GM18526 (cell line): Measurements from ENCODE around the gene SEMA5A.

Experiments used
- POLR2A ChIP-seq: IDR thresholded peaks from 3 replicates; pipeline ENCODE4 v1.6.1; 2011; ENCODE audit not compliant: insufficient read length; ENCODE audit errors: extremely low read depth

The SEMA5A gene

DNA sequence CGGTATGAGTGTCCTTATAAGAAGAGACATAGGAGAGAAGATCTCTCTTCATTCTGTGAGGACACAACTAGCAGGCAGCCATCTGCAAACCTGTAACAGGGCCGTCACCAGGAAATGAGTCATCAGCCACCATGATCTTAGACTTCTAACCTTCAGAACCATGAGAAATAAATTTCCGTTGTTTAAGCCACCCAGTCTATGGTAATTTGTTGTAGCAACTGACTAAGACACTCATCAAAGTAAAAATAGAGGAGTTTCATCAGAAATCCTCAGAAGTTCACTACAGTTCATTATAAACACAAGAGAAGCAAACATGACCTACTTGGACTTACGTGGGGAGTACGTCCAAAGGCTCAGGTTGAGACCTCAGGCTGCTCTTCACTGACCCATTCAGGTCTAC, 357.7 kb downstream of the SEMA5A start:
- no peak for TF ChIP-seq POLR2A

GRCh38 chr5:9187614-9188013, 358.3 kb downstream of the SEMA5A start:
- no peak for TF ChIP-seq POLR2A

DNA sequence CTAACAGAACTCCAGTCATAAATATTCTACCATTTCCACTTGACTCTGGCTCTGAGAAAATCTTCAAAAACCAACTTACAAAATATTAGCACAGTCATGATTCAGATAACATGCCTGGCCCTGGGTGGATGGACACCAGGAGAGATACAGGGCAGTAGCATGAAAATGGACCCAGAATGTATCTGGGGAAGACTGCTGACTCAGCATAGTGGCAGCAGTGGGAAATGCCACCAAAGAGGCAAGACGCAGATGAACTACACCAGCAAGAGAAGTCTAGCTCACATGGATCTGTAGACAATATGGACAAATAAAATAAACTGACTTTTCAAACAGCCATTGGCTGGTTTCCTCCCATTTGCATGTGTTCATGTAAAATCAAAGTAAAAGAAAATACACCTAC, 359.8 kb downstream of the SEMA5A start:
- no peak for TF ChIP-seq POLR2A

- no peak for TF ChIP-seq POLR2A
Measured at GRCh38 chr5:9183992-9184391, 361.9 kb downstream of the SEMA5A start.

DNA sequence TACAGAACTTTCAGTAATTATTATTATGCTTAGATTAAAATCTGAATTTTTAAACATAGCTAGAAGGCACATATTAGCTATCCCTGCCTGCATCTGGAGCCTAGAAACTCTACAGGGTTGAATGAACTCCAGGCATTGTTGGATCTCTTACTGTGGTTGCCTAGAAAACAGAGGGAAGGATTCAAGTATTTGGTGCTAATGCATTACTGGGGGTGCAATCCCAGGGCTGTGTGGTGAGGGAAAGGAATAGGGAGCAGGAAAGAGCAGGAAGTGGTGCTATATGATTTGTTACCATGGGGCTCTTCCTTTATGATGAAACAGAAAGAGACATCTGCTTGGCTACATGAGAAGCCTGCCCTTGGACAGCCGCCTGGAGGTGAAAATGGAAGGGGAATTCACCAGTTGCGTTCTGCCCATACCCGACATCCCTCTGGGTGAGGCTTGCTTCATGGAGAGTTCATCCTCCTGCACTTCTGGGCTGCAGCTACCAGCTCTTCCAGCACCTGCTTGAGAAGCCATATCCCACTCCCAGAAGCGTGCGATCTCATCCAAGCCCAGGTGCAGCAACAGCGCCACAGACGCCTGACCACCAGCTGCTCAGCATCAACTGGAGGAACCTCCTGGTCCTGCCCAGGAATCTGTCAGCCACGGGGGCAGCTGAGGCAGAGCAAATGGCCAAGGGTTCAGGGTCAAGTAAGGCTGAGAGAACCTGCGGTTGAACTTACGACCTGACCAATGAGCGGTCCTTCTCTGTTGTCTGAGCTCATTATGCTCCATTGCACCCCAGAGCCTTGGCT, 362.8 kb downstream of the SEMA5A start:
- TF ChIP-seq POLR2A: no peak

GRCh38 chr5:9176641-9177040, 369.2 kb downstream of the SEMA5A start:
- no peak for TF ChIP-seq POLR2A

DNA sequence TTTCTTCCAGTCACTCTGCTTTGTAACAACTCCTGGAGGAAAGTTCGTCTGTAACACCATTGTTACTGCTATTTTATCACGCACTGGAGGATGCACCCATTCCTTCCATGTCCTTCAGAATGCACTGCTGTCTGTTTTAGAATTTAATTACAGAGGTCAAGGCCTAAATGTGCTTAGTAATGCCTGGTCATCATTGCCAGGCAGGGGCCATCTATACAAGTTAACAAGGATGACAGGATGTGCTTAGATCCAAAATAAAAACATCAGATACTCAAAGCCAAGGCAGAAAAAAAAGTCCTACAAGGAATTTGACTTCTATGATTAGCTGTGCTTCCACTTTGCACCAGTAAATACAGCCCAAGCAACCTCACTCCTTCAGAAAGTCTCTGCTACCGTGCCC, 371.4 kb downstream of the SEMA5A start:
- no peak for TF ChIP-seq POLR2A

DNA sequence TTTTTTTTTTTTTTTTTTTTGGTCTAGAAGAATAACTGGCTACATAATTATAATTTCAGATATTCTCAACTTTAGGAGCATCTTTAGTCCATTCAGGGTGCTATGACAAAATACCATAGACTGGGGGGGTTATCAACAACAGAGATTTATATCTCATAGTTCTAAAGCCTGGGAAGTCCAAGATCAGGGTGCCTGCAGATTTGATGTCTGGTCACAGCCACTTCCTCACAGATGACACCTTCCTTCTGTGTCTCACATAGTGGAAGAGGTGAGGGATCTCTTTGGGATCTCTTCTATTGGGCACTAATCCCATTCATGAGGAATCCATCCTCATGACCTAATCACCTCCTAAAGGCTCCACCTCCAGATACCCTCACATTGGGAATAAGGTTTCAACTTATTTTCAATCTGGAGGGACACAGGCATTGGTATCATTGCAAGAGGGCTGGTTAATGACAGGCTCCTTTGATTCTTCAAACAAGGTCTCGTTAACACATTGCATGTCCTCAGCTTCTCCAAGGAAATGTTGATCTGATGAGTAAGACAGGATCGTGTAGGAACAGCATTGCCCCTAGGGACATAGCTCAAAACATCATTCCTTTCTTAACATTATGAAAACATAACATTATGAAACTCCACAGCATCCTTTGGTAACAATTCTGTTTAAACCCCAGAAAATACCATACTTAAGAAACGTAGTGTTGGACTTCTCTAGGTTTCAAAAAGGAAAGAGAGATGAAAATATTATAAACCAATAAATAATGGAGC, 372.4 kb downstream of the SEMA5A start:
- TF ChIP-seq POLR2A: no peak

- no peak for TF ChIP-seq POLR2A
Measured at GRCh38 chr5:9170026-9170425, 375.8 kb downstream of the SEMA5A start.

DNA sequence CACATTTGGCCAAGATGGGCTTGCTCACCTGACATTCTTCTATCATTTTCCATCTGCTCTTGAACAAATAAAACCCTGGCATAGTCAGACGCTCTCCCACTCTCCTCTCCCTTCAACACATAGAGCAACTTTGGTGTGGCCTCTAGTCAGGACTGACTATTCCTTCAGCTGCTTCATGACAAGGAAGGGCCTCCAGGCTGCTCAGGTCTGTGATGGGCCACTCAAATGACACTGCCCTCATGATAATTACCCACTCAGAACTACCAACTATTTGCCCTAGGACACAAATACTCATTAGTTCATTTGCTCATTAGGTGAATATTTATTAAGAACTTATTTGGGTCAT, 376.3 kb downstream of the SEMA5A start:
- no peak for TF ChIP-seq POLR2A

GRCh38 chr5:9168791-9169556, 376.9 kb downstream of the SEMA5A start:
- no peak for TF ChIP-seq POLR2A

- TF ChIP-seq POLR2A: no peak
Measured at GRCh38 chr5:9166202-9167112, 379.4 kb downstream of the SEMA5A start.

GRCh38 chr5:9165546-9165945, 380.3 kb downstream of the SEMA5A start:
- no peak for TF ChIP-seq POLR2A

- TF ChIP-seq POLR2A: no peak
Measured at GRCh38 chr5:9160747-9161146, 385.1 kb downstream of the SEMA5A start.

DNA sequence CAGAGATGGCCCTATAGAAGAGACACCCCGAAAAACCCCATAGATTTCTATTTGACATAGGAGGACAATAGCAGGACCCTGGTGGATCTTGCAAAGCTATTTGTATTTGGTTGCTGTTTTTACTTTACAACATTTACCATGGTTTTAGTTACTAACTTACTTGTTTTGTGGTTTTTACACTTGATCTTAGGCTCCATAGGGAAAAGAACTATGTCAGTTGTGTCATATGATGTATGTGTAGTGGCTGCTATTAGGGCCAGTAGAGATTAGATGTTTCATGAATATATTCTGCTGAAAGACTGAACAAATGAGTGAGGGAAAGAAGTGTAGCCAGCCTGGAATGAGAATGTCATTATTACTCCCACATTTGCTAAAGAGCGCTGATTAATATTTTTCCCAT, 388.1 kb downstream of the SEMA5A start:
- no peak for TF ChIP-seq POLR2A
